Measurements from ENCODE around the gene MYO5B. TPM values are rescaled to one million over a fixed set of nuclear protein-coding genes. Genes with fewer than 3 reads are reported as not detected.

Gene MYO5B
- total RNA-seq, 4 donors from 2014 or later = 53.1 to 74.8 (median 55.2) TPM

- intact Hi-C loops (cut with DNase I; ENCODE audit: low total_unique reads) = no loop called here
- no peak for TF ChIP-seq POLR2A (IDR thresholded peaks at IDR 0.05)
- no peak for TF ChIP-seq CTCF (IDR thresholded peaks at IDR 0.05)
- H3K4me3 ChIP-seq (ENCODE audit: low read depth, poor library complexity, severe bottlenecking) = no peak overlapping the region
- WGBS, 2 donors = 60 to 72% methylated on average over 2 of the region's 2 CpGs
- no peak for DNase-seq (ENCODE audit: low spot score in 2 of 2)
These were observed 122.8 kb downstream of the MYO5B start for GRCh38 chr18:50072146-50072545.

- TF ChIP-seq CTCF (IDR thresholded peaks at IDR 0.05) (no peak), POLR2A (IDR thresholded peaks at IDR 0.05) (no peak)
- intact Hi-C loops (cut with DNase I; ENCODE audit: low total_unique reads) = no loop called here
- 76 to 80% methylated on average over 4 of the region's 4 CpGs for WGBS, 2 donors
- DNase-seq (ENCODE audit: low spot score in 2 of 2) = no peak
- no peak overlapping the region for H3K4me3 ChIP-seq (ENCODE audit: low read depth, poor library complexity, severe bottlenecking)
These were observed 123.5 kb downstream of the MYO5B start for GRCh38 chr18:50071397-50071796.

- 84 to 94% methylated on average over 3 of the region's 3 CpGs for WGBS, 2 donors
- TF ChIP-seq CTCF (IDR thresholded peaks at IDR 0.05) (no peak), POLR2A (IDR thresholded peaks at IDR 0.05) (no peak)
These were observed 125.5 kb downstream of the MYO5B start for GRCh38 chr18:50069422-50069821.

GRCh38 chr18:50065527-50065926, 129.4 kb downstream of the MYO5B start:
- no peak overlapping the region for H3K4me3 ChIP-seq (ENCODE audit: low read depth, poor library complexity, severe bottlenecking)
- WGBS, 2 donors = 92 to 94% methylated on average over 4 of the region's 4 CpGs
- intact Hi-C loops (cut with DNase I; ENCODE audit: low total_unique reads) = no loop called here
- DNase-seq (ENCODE audit: low spot score in 2 of 2) = no peak
- TF ChIP-seq CTCF (IDR thresholded peaks at IDR 0.05) = no peak
- TF ChIP-seq POLR2A (IDR thresholded peaks at IDR 0.05) = no peak

More at GRCh38 chr18:50069422-50069821, 125.5 kb downstream of the MYO5B start:
- intact Hi-C loops (cut with DNase I; ENCODE audit: low total_unique reads) = no loop called here
- H3K4me3 ChIP-seq (ENCODE audit: low read depth, poor library complexity, severe bottlenecking) = no peak overlapping the region
- no peak for DNase-seq (ENCODE audit: low spot score in 2 of 2)

- TF ChIP-seq POLR2A (IDR thresholded peaks at IDR 0.05) = no peak
- no peak for TF ChIP-seq CTCF (IDR thresholded peaks at IDR 0.05)
These were observed 129.9 kb downstream of the MYO5B start for GRCh38 chr18:50065039-50065438.

GRCh38 chr18:50061876-50062517, 132.9 kb downstream of the MYO5B start:
- TF ChIP-seq CTCF (IDR thresholded peaks at IDR 0.05) (no peak), POLR2A (IDR thresholded peaks at IDR 0.05) (no peak)
- DNase-seq (ENCODE audit: low spot score in 2 of 2) = no peak
- whole genome bisulfite sequencing, 2 donors = 58 to 77% methylated on average over 4 of the region's 4 CpGs
- H3K4me3 ChIP-seq (ENCODE audit: low read depth, poor library complexity, severe bottlenecking) = no peak overlapping the region
- intact Hi-C loops (cut with DNase I; ENCODE audit: low total_unique reads) = no loop called here

More at GRCh38 chr18:50065039-50065438, 129.9 kb downstream of the MYO5B start:
- H3K4me3 ChIP-seq (ENCODE audit: low read depth, poor library complexity, severe bottlenecking) = no peak overlapping the region
- 90 to 97% methylated on average over 3 of the region's 3 CpGs for WGBS, 2 donors
- intact Hi-C loops (cut with DNase I; ENCODE audit: low total_unique reads) = no loop called here
- DNase-seq (ENCODE audit: low spot score in 2 of 2) = no peak

Data from lower leg skin (tissue), 4 donors.